K562 (cell line): ENCODE measurements around the gene TMEM168. TPM values are rescaled to one million over a fixed set of nuclear protein-coding genes. Genes with fewer than 3 reads are reported as not detected.

Experiments
- BCLAF1 ChIP-seq, 2 experiments: fragments of 450-650 bp in 1 of 2; IDR thresholded peaks; 2 replicates each; pipeline ENCODE4 v1.6.1; 2011 to 2017; ENCODE audit warnings: low read depth in 2 of 2, antibody characterized with exemption in 1 of 2, borderline replicate concordance in 1 of 2, low read length in 1 of 2, mild to moderate bottlenecking in 1 of 2, mixed read lengths in 1 of 2; ENCODE audit not compliant: control insufficient read depth in 1 of 2
- ELF2 ChIP-seq: fragments of 250-450 bp; sonication (Bioruptor Pico); IDR thresholded peaks from 2 replicates; pipeline ENCODE4 v1.5.0; 2021; ENCODE audit warnings: mild to moderate bottlenecking
- GATAD2A ChIP-seq: fragments of 450-650 bp; IDR thresholded peaks from 2 replicates; pipeline ENCODE4 v1.6.1; 2017
- GATAD2B ChIP-seq: fragments of 450-650 bp; IDR thresholded peaks from 2 replicates; pipeline ENCODE4 v1.6.1; 2017; ENCODE audit warnings: mild to moderate bottlenecking, borderline replicate concordance
- HMG20A ChIP-seq: fragments of 450-650 bp; formaldehyde crosslinking; conservative IDR thresholded peaks from 2 replicates; pipeline ENCODE4 v1.4.0; 2020; ENCODE audit warnings: mild to moderate bottlenecking, mixed read lengths
- ILF3 ChIP-seq: fragments of 450-650 bp; IDR thresholded peaks from 2 replicates; pipeline ENCODE4 v1.6.1; 2018; ENCODE audit warnings: antibody characterized with exemption, mild to moderate bottlenecking, moderate library complexity, borderline replicate concordance
- MAFG ChIP-seq: fragments of 450-650 bp; conservative IDR thresholded peaks from 2 replicates; pipeline ENCODE4 v1.6.1; 2016; ENCODE audit warnings: missing genetic modification characterization, missing compliant biosample characterization
- MED1 ChIP-seq: sonication (generic); formaldehyde crosslinking; IDR thresholded peaks from 2 replicates; pipeline ENCODE4 v1.8.1; 2023; ENCODE audit warnings: missing genetic modification reagents, borderline replicate concordance
- MTA3 ChIP-seq: fragments of 450-650 bp; formaldehyde crosslinking; IDR thresholded peaks from 2 replicates; pipeline ENCODE4 v1.6.1; 2017; ENCODE audit warnings: mild to moderate bottlenecking, borderline replicate concordance
- NFATC3 ChIP-seq: fragments of 450-650 bp; IDR thresholded peaks from 2 replicates; pipeline ENCODE4 v1.6.1; 2017; ENCODE audit warnings: mild to moderate bottlenecking
- THRA ChIP-seq: fragments of 450-650 bp; IDR thresholded peaks from 2 replicates; pipeline ENCODE4 v1.6.1; 2017; ENCODE audit warnings: mild to moderate bottlenecking, moderate library complexity
- XRCC3 ChIP-seq: fragments of 450-650 bp; IDR thresholded peaks from 2 replicates; pipeline ENCODE4 v1.6.1; 2017; ENCODE audit warnings: mild to moderate bottlenecking, moderate library complexity
- ZNF134 ChIP-seq: fragments of 250-450 bp; sonication (Bioruptor Pico); conservative IDR thresholded peaks from 2 replicates; pipeline ENCODE4 v1.4.0; 2020
- ZNF644 ChIP-seq: fragments of 200-800 bp; sonication (Bioruptor generic); IDR thresholded peaks from 2 replicates; pipeline ENCODE4 v1.6.1; 2016; ENCODE audit warnings: low read depth, missing genetic modification characterization, missing compliant biosample characterization
- ZNF699 ChIP-seq: fragments of 250-450 bp; sonication (Bioruptor Pico); IDR thresholded peaks from 2 replicates; pipeline ENCODE4 v1.8.0; 2021; ENCODE audit warnings: mild to moderate bottlenecking, moderate library complexity; ENCODE audit not compliant: insufficient replicate concordance
- ZNF707 ChIP-seq: fragments of 250-450 bp; sonication (Bioruptor Pico); conservative IDR thresholded peaks from 2 replicates; pipeline ENCODE4 v1.8.0; 2022; ENCODE audit warnings: inconsistent platforms, mild to moderate bottlenecking, moderate library complexity
- polyA plus RNA-seq, 8 experiments: library from polyadenylated mRNA; depleted of rRNA in 4 of 8; stranded (reverse) in 5 of 8; unstranded in 3 of 8; fragments of >200 nt; fragmentation: Nextera tagmentation in 2 of 8; fragmentation: Illumina TruSeq in 1 of 8; extraction: Ambion mirVana in 2 of 8; extraction: Trizol in 1 of 8; gene quantifications; 2 replicates each; pipeline versions ENCODE4 v1.2.1 to v1.2.3, GENCODE V29; 2011 to 2014; ENCODE audit warnings: inconsistent platforms in 1 of 8, missing spikeins in 1 of 8
- total RNA-seq, 7 experiments: library from RNA; depleted of rRNA in 6 of 7; stranded (reverse); fragments of >200 nt in 6 of 7; fragmentation: Illumina TruSeq in 2 of 7; extraction: Trizol in 2 of 7; gene quantifications; 2 replicates each; pipeline versions ENCODE4 v1.2.1 to v1.2.3, GENCODE V29; 2011 to 2021; ENCODE audit warnings: low replicate concordance in 1 of 7
- TF ChIP-seq, protein P1 (sequence below), 2 experiments: fragments of 450-650 bp; conservative IDR thresholded peaks; 2 replicates each; pipeline ENCODE4 v1.6.1; 2017; ENCODE audit warnings: mild to moderate bottlenecking in 2 of 2, moderate library complexity in 2 of 2
- TF ChIP-seq, protein P2 (sequence below): fragments of 200-800 bp; sonication (Bioruptor generic); IDR thresholded peaks from 2 replicates; pipeline ENCODE4 v1.6.1; 2016; ENCODE audit warnings: missing genetic modification characterization, missing compliant biosample characterization

TMEM168 gene
- total and polyA plus RNA-seq, 9 of the 15 experiments (the other 6 are each of a cell fraction or from before 2014, with no cell fraction given): 19.7 to 50.7 (median 25.4) TPM

- no peak for TF ChIP-seq ZNF699
- TF ChIP-seq ELF2 (CRISPR knock-in tag): no peak
- no peak for TF ChIP-seq MAFG (tag)
- TF ChIP-seq GATAD2B: no peak
- TF ChIP-seq ILF3: no peak
- TF ChIP-seq ZNF644 (tag): no peak
- TF ChIP-seq MED1 (CRISPR knock-in tag): no peak
- 0 out of 2 replicates have a peak, but pooled peaks have one; percentile 1 for TF ChIP-seq GATAD2A
- TF ChIP-seq, protein P1, sequence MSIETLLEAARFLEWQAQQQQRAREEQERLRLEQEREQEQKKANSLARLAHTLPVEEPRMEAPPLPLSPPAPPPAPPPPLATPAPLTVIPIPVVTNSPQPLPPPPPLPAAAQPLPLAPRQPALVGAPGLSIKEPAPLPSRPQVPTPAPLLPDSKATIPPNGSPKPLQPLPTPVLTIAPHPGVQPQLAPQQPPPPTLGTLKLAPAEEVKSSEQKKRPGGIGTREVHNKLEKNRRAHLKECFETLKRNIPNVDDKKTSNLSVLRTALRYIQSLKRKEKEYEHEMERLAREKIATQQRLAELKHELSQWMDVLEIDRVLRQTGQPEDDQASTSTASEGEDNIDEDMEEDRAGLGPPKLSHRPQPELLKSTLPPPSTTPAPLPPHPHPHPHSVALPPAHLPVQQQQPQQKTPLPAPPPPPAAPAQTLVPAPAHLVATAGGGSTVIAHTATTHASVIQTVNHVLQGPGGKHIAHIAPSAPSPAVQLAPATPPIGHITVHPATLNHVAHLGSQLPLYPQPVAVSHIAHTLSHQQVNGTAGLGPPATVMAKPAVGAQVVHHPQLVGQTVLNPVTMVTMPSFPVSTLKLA (conservative IDR thresholded peaks at IDR 0.05): no peak
- TF ChIP-seq BCLAF1 (IDR thresholded peaks at IDR 0.05; ENCODE audit: borderline replicate concordance in 1 of 2, control insufficient read depth in 1 of 2, low read depth in 2 of 2, low read length in 1 of 2): no peak
- TF ChIP-seq, protein P2, sequence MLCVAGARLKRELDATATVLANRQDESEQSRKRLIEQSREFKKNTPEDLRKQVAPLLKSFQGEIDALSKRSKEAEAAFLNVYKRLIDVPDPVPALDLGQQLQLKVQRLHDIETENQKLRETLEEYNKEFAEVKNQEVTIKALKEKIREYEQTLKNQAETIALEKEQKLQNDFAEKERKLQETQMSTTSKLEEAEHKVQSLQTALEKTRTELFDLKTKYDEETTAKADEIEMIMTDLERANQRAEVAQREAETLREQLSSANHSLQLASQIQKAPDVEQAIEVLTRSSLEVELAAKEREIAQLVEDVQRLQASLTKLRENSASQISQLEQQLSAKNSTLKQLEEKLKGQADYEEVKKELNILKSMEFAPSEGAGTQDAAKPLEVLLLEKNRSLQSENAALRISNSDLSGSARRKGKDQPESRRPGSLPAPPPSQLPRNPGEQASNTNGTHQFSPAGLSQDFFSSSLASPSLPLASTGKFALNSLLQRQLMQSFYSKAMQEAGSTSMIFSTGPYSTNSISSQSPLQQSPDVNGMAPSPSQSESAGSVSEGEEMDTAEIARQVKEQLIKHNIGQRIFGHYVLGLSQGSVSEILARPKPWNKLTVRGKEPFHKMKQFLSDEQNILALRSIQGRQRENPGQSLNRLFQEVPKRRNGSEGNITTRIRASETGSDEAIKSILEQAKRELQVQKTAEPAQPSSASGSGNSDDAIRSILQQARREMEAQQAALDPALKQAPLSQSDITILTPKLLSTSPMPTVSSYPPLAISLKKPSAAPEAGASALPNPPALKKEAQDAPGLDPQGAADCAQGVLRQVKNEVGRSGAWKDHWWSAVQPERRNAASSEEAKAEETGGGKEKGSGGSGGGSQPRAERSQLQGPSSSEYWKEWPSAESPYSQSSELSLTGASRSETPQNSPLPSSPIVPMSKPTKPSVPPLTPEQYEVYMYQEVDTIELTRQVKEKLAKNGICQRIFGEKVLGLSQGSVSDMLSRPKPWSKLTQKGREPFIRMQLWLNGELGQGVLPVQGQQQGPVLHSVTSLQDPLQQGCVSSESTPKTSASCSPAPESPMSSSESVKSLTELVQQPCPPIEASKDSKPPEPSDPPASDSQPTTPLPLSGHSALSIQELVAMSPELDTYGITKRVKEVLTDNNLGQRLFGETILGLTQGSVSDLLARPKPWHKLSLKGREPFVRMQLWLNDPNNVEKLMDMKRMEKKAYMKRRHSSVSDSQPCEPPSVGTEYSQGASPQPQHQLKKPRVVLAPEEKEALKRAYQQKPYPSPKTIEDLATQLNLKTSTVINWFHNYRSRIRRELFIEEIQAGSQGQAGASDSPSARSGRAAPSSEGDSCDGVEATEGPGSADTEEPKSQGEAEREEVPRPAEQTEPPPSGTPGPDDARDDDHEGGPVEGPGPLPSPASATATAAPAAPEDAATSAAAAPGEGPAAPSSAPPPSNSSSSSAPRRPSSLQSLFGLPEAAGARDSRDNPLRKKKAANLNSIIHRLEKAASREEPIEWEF (CRISPR knock-in tag): no peak
- 0 out of 2 replicates have a peak, but pooled peaks have one; percentile 13 for TF ChIP-seq MTA3
- no peak for TF ChIP-seq NFATC3
- no peak for TF ChIP-seq ZNF707 (CRISPR knock-in tag)
- no peak for TF ChIP-seq THRA
- no peak for TF ChIP-seq XRCC3
- TF ChIP-seq HMG20A: no peak
- TF ChIP-seq ZNF134: no peak
These were observed 402 bp upstream of the TMEM168 start (continued) for GRCh38 chr7:112790586-112791003.
